DND-41 (cell line): Measurements from ENCODE around the gene IGSF21.

ENCODE experiments used
- ATAC-seq: fragments of 200-7000 bp; cut with Tn5 transposase; 3 replicates; pipeline ENCODE4 v1.9.1; 2021; ENCODE audit warnings: low read depth; ENCODE audit not compliant: insufficient read depth
- DNase-seq: peaks from one replicate; pipeline ENCODE4 v3.0.0-alpha.2; 2020
- H2AFZ ChIP-seq: 2 replicates; pipeline ENCODE4 v1.6.0; 2012; ENCODE audit warnings: low read depth, low read length
- H3K27ac ChIP-seq: 2 replicates; pipeline ENCODE4 v1.5.1; 2012; ENCODE audit warnings: low read length, inconsistent platforms
- H3K27me3 ChIP-seq: fragments of 200-600 bp; sonication (generic); 2 replicates; pipeline ENCODE4 v1.6.0; 2012; ENCODE audit warnings: low read length, mild to moderate bottlenecking, inconsistent platforms; ENCODE audit not compliant: insufficient read depth, poor library complexity
- H3K36me3 ChIP-seq: 2 replicates; pipeline ENCODE4 v1.5.1; 2012; ENCODE audit warnings: low read length, inconsistent platforms; ENCODE audit not compliant: insufficient read depth
- H3K4me1 ChIP-seq: 2 replicates; pipeline ENCODE4 v1.5.1; 2012; ENCODE audit warnings: mild to moderate bottlenecking, low read length; ENCODE audit not compliant: insufficient read depth
- H3K4me2 ChIP-seq: 2 replicates; pipeline ENCODE4 v1.6.0; 2012; ENCODE audit warnings: mild to moderate bottlenecking, moderate library complexity, low read length, inconsistent platforms; ENCODE audit not compliant: insufficient read depth
- H3K4me3 ChIP-seq, 2 experiments: fragments of 200-600 bp in 1 of 2; shearing (Covaris generic) in 1 of 2; 2 replicates each; pipeline ENCODE4 v1.5.1; 2012 to 2016; ENCODE audit warnings: inconsistent platforms in 2 of 2, low read length in 2 of 2, mild to moderate bottlenecking in 2 of 2, low read depth in 1 of 2, moderate library complexity in 1 of 2
- H3K79me2 ChIP-seq: 2 replicates; pipeline ENCODE4 v1.6.0; 2012; ENCODE audit warnings: low read length, inconsistent platforms; ENCODE audit not compliant: insufficient read depth
- H3K9ac ChIP-seq: 2 replicates; pipeline ENCODE4 v1.6.0; 2012; ENCODE audit warnings: low read depth, mild to moderate bottlenecking, inconsistent platforms, low read length, moderate library complexity
- H3K9me3 ChIP-seq: 2 replicates; pipeline ENCODE4 v1.5.1; 2012; ENCODE audit warnings: low read length, moderate library complexity, mild to moderate bottlenecking, inconsistent platforms; ENCODE audit not compliant: insufficient read depth, severe bottlenecking
- H4K20me1 ChIP-seq: 2 replicates; pipeline ENCODE4 v1.6.0; 2012; ENCODE audit warnings: low read length; ENCODE audit not compliant: insufficient read depth
- CTCF ChIP-seq: IDR thresholded peaks from 2 replicates; pipeline ENCODE4 v1.5.1; 2012; ENCODE audit warnings: borderline replicate concordance, low read length, moderate library complexity, mild to moderate bottlenecking; ENCODE audit not compliant: poor library complexity, severe bottlenecking; ENCODE audit errors: extremely low read depth
- EZH2 ChIP-seq: IDR thresholded peaks from 3 replicates; pipeline ENCODE4 v1.6.1; 2012; ENCODE audit warnings: borderline replicate concordance, low read depth, mild to moderate bottlenecking, moderate library complexity, low read length, inconsistent platforms; ENCODE audit not compliant: severe bottlenecking

IGSF21 gene

GRCh38 chr1:18147672-18148071 lies 40.1 kb downstream of the IGSF21 start:
- Histone ChIP-seq H4K20me1 (no peaks in the 10 kb centered on the region; the same call in 1 of the 2 replicates), H3K27ac (no peak overlapping the region), H3K36me3 (no peaks in the 10 kb centered on the region), H3K27me3 (no peaks in the 10 kb centered on the region), H3K9me3 (no peaks in the 10 kb centered on the region), H2AFZ (no peak overlapping the region), H3K79me2 (no peaks in the 10 kb centered on the region), H3K4me2 (no peak overlapping the region), H3K9ac (no peak overlapping the region), H3K4me3 (no peak overlapping the region), H3K4me1 (no peaks in the 10 kb centered on the region)
- DNase-seq (no peak), ATAC-seq (no peak)
- no peak for TF ChIP-seq EZH2
- TF ChIP-seq CTCF = no peak

GRCh38 chr1:18148461-18148860 lies 40.9 kb downstream of the IGSF21 start:
- Histone ChIP-seq H3K4me1 (no peaks in the 10 kb centered on the region), H2AFZ (no peak overlapping the region), H3K79me2 (no peaks in the 10 kb centered on the region), H3K27ac (no peak overlapping the region), H3K9ac (no peak overlapping the region), H3K4me2 (no peak overlapping the region), H3K4me3 (no peak overlapping the region), H3K27me3 (no peaks in the 10 kb centered on the region), H3K36me3 (no peaks in the 10 kb centered on the region), H3K9me3 (no peaks in the 10 kb centered on the region), H4K20me1 (peaks cover under 1% of the 10 kb centered on the region; the same call in 1 of the 2 replicates)
- ATAC-seq (no peak), DNase-seq (no peak)
- TF ChIP-seq EZH2 (no peak), CTCF (no peak)

- Histone ChIP-seq H3K4me1 (no peaks in the 10 kb centered on the region), H3K9me3 (no peaks in the 10 kb centered on the region), H3K27ac (no peak overlapping the region), H3K27me3 (no peaks in the 10 kb centered on the region), H4K20me1 (0 out of 2 replicates have a peak, but pooled peaks cover 4% of the 10 kb centered on the region), H3K79me2 (no peaks in the 10 kb centered on the region), H3K4me3 (no peak overlapping the region), H2AFZ (no peak overlapping the region), H3K4me2 (no peak overlapping the region), H3K9ac (no peak overlapping the region), H3K36me3 (no peaks in the 10 kb centered on the region)
- TF ChIP-seq CTCF (no peak), EZH2 (no peak)
- no peak for DNase-seq
- ATAC-seq = no peak
Measured at GRCh38 chr1:18149027-18149641, 41.5 kb downstream of the IGSF21 start.
